Measurements from ENCODE around the gene SSTR3. TPM values are rescaled to one million over a fixed set of nuclear protein-coding genes. Genes with fewer than 3 reads are reported as not detected.

The SSTR3 gene
- total and polyA plus RNA-seq, 9 of the 15 experiments (the other 6 are each of a cell fraction or from before 2014, with no cell fraction given), result 0.03 TPM; not detected in 8

- TF ChIP-seq L3MBTL2 (IDR thresholded peaks at IDR 0.05) (peak; percentile 15; the same call in 1 of the 2 replicates), HMG20B (CRISPR knock-in tag; IDR thresholded peaks at IDR 0.05) (no peak), RAD51 (IDR thresholded peaks at IDR 0.05; ENCODE audit: borderline replicate concordance, low read depth) (peak; percentile 97), FOS (IDR thresholded peaks at IDR 0.05; ENCODE audit: extremely low read depth, insufficient read length) (peak; percentile 68), ETS1 (conservative IDR thresholded peaks at IDR 0.05; ENCODE audit: control insufficient read depth, low read depth, low read length) (no peak), CBX3 (IDR thresholded peaks at IDR 0.05; ENCODE audit: borderline replicate concordance in 1 of 2, low read length in 2 of 2) (peak in 1 of 2 experiments; percentile 39; a peak in 1 of 3 replicates), HIVEP1 (CRISPR knock-in tag; IDR thresholded peaks at IDR 0.05) (no peak), TOE1 (IDR thresholded peaks at IDR 0.05; ENCODE audit: borderline replicate concordance) (peak; percentile 89; the same call in 1 of the 2 replicates), TOE1 (CRISPR knock-in tag; IDR thresholded peaks at IDR 0.05; ENCODE audit: borderline replicate concordance, low read depth) (no peak), E2F5 (CRISPR knock-in tag; IDR thresholded peaks at IDR 0.05) (no peak), NFYB (IDR thresholded peaks at IDR 0.05; ENCODE audit: extremely low read depth, insufficient read length) (peak; percentile 61), GMEB1 (CRISPR knock-in tag; IDR thresholded peaks at IDR 0.05) (0 out of 2 replicates have a peak, but pooled peaks have one; percentile 16), NCOA4 (IDR thresholded peaks at IDR 0.05; ENCODE audit: partially characterized antibody) (no peak)
- TF ChIP-seq, protein P1, sequence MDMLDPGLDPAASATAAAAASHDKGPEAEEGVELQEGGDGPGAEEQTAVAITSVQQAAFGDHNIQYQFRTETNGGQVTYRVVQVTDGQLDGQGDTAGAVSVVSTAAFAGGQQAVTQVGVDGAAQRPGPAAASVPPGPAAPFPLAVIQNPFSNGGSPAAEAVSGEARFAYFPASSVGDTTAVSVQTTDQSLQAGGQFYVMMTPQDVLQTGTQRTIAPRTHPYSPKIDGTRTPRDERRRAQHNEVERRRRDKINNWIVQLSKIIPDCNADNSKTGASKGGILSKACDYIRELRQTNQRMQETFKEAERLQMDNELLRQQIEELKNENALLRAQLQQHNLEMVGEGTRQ (CRISPR knock-in tag; IDR thresholded peaks at IDR 0.05), result peak; percentile 86
- TF ChIP-seq, protein P2, sequence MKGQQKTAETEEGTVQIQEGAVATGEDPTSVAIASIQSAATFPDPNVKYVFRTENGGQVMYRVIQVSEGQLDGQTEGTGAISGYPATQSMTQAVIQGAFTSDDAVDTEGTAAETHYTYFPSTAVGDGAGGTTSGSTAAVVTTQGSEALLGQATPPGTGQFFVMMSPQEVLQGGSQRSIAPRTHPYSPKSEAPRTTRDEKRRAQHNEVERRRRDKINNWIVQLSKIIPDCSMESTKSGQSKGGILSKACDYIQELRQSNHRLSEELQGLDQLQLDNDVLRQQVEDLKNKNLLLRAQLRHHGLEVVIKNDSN (CRISPR knock-in tag; IDR thresholded peaks at IDR 0.05), result peak; percentile 97
- TF ChIP-seq, protein P3, sequence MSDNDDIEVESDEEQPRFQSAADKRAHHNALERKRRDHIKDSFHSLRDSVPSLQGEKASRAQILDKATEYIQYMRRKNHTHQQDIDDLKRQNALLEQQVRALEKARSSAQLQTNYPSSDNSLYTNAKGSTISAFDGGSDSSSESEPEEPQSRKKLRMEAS (CRISPR knock-in tag; IDR thresholded peaks at IDR 0.05), result 0 out of 2 replicates have a peak, but pooled peaks have one; percentile 13
Measured at GRCh38 chr22:37161443-37161842, 50.8 kb downstream of the SSTR3 start (continued).

Measured in K562 (cell line).